K562 (cell line): ENCODE data around the gene MALRD1. TPM values are rescaled to one million over a fixed set of nuclear protein-coding genes. Genes with fewer than 3 reads are reported as not detected.

Experiments used
- ATAC-seq: fragments of 200-7000 bp; cut with Tn5 transposase; 3 replicates; pipeline ENCODE4 v1.9.1; 2020; ENCODE audit warnings: moderate library complexity
- BruUV-seq: library from RNA; stranded (reverse); fragments of 400-500 nt; replicated peaks from 2 replicates; lab custom pipeline; 2021; lab: Mats Ljungman, UMichigan
- CTCF ChIA-PET: fragments of 300-600 bp; formaldehyde crosslinking; extraction: SDS; loops from one replicate; lab custom pipeline; 2021; ENCODE audit warnings: low intra/inter-chr PET ratio; lab: Yijun Ruan, JAX
- POLR2A ChIA-PET: fragments of 300-600, 350-650 bp; sonication (Branson Sonifier 250); formaldehyde crosslinking; extraction: SDS; loops from one replicate; lab custom pipeline; 2021; ENCODE audit warnings: antibody characterized with exemption, inconsistent platforms; lab: Yijun Ruan, JAX
- DNase-seq, 4 experiments: peaks; one replicate each; pipeline versions ENCODE4 v3.0.0 to v3.0.0-alpha.2; 2011 to 2018; ENCODE audit warnings: low spot score in 3 of 4, mixed read lengths in 3 of 4; ENCODE audit errors: extremely low read depth in 1 of 4
- FAIRE-seq: peaks from 2 replicates; lab custom pipeline; 2011; peaks lifted over from hg19 to GRCh38; lab: Jason Lieb, UNC
- H2AFZ ChIP-seq: 2 replicates; pipeline ENCODE4 v1.6.0; 2011; ENCODE audit warnings: low read depth, low read length, control low read depth, inconsistent platforms
- H3K27ac ChIP-seq: fragments of 200-600 bp; 3 replicates; pipeline ENCODE4 v1.8.0; 2011; ENCODE audit warnings: low read depth, mild to moderate bottlenecking, control low read depth, inconsistent platforms, low read length, moderate library complexity, mixed read lengths; ENCODE audit errors: extremely low read depth
- H3K27me3 ChIP-seq, 2 experiments: fragments of 300-600 bp in 1 of 2; 2 replicates in 1 of 2; 3 replicates in 1 of 2; pipeline versions ENCODE4 v1.6.0 to v1.8.0; 2011; ENCODE audit warnings: inconsistent platforms in 2 of 2, low read length in 2 of 2, mild to moderate bottlenecking in 1 of 2, mixed read lengths in 1 of 2, moderate library complexity in 1 of 2; ENCODE audit not compliant: control insufficient read depth in 2 of 2, insufficient read depth in 2 of 2
- H3K36me3 ChIP-seq: fragments of 300-600 bp; 3 replicates; pipeline ENCODE4 v1.8.0; 2011; ENCODE audit warnings: mild to moderate bottlenecking, low read length, inconsistent platforms; ENCODE audit not compliant: control insufficient read depth, insufficient read depth
- H3K4me1 ChIP-seq, 2 experiments: fragments of 200-600 bp in 1 of 2; replicated peaks in 1 of 2; 2 replicates in 1 of 2; 3 replicates in 1 of 2; pipeline versions ENCODE4 v1.5.1 to v1.8.0; 2011; ENCODE audit warnings: inconsistent platforms in 2 of 2, low read length in 2 of 2, mild to moderate bottlenecking in 1 of 2, mixed read lengths in 1 of 2, moderate library complexity in 1 of 2; ENCODE audit not compliant: control insufficient read depth in 2 of 2, insufficient read depth in 2 of 2
- H3K4me2 ChIP-seq: 2 replicates; pipeline ENCODE4 v1.6.1; 2011; ENCODE audit warnings: low read length, control low read depth, inconsistent platforms, mixed read lengths; ENCODE audit not compliant: insufficient read depth
- H3K4me3 ChIP-seq: fragments of 200-600 bp; sonication (generic), shearing (Covaris generic); 2 replicates; pipeline ENCODE4 v1.5.1; 2016; ENCODE audit warnings: control low read depth, inconsistent platforms
- H3K79me2 ChIP-seq: fragments of 200-600 bp; 3 replicates; pipeline ENCODE4 v1.8.0; 2011; ENCODE audit warnings: low read length, inconsistent platforms; ENCODE audit not compliant: control insufficient read depth, insufficient read depth
- H3K9ac ChIP-seq, 2 experiments: 2 replicates each; pipeline versions ENCODE4 v1.6.0 to v1.6.1; 2011; ENCODE audit warnings: low read depth in 2 of 2, low read length in 2 of 2, control low read depth in 1 of 2, inconsistent platforms in 1 of 2, mild to moderate bottlenecking in 1 of 2, mixed read lengths in 1 of 2; ENCODE audit not compliant: insufficient read depth in 1 of 2
- H3K9me1 ChIP-seq: one replicate; pipeline ENCODE4 v1.6.0; 2011; ENCODE audit warnings: inconsistent platforms, mild to moderate bottlenecking, low read length, moderate library complexity; ENCODE audit not compliant: control insufficient read depth, insufficient read depth
- H3K9me3 ChIP-seq: replicated peaks from 2 replicates; pipeline ENCODE4 v1.5.1; 2011; ENCODE audit warnings: low read depth, low read length, inconsistent platforms; ENCODE audit not compliant: control insufficient read depth, insufficient read depth
- H4K20me1 ChIP-seq: replicated peaks from 2 replicates; pipeline ENCODE4 v1.6.1; 2011; ENCODE audit warnings: low read length, inconsistent platforms, mixed read lengths; ENCODE audit not compliant: control insufficient read depth, insufficient read depth
- ASH1L ChIP-seq: fragments of 450-650 bp; IDR thresholded peaks from 2 replicates; pipeline ENCODE4 v1.6.1; 2018; ENCODE audit warnings: borderline replicate concordance, mild to moderate bottlenecking, low read depth; ENCODE audit not compliant: partially characterized antibody
- ATF7 ChIP-seq: fragments of 450-650 bp; IDR thresholded peaks from 2 replicates; pipeline ENCODE4 v1.7.1; 2014; ENCODE audit warnings: mild to moderate bottlenecking, moderate library complexity
- CREBBP ChIP-seq: IDR thresholded peaks from one replicate; pipeline ENCODE4 v1.6.1; 2012; ENCODE audit warnings: low read depth, mild to moderate bottlenecking, control low read depth, inconsistent platforms, low read length
- E2F1 ChIP-seq: sonication (generic); formaldehyde crosslinking; IDR thresholded peaks from 2 replicates; pipeline ENCODE4 v1.8.1; 2023; ENCODE audit warnings: mild to moderate bottlenecking, missing genetic modification reagents, moderate library complexity
- ERF ChIP-seq: fragments of 450-650 bp; formaldehyde crosslinking; IDR thresholded peaks from 2 replicates; pipeline ENCODE4 v1.4.0; 2020; ENCODE audit warnings: mild to moderate bottlenecking, mixed read lengths
- HDAC3 ChIP-seq: fragments of 450-650 bp; IDR thresholded peaks from 2 replicates; pipeline ENCODE4 v1.6.1; 2018; ENCODE audit warnings: borderline replicate concordance, mild to moderate bottlenecking, moderate library complexity; ENCODE audit not compliant: partially characterized antibody
- HLTF ChIP-seq: fragments of 450-650 bp; IDR thresholded peaks from 2 replicates; pipeline ENCODE4 v1.6.1; 2016
- KAT2B ChIP-seq: IDR thresholded peaks from one replicate; pipeline ENCODE4 v1.6.1; 2012; ENCODE audit warnings: low read depth, mild to moderate bottlenecking, control low read depth, inconsistent platforms, low read length, moderate library complexity
- LARP7 ChIP-seq: fragments of 450-650 bp; IDR thresholded peaks from 2 replicates; pipeline ENCODE4 v1.6.1; 2016
- MAZ ChIP-seq, 2 experiments: fragments of 450-650 bp in 1 of 2; sonication (generic) in 1 of 2; formaldehyde crosslinking; IDR thresholded peaks in 1 of 2; conservative IDR thresholded peaks in 1 of 2; 2 replicates each; pipeline versions ENCODE4 v1.4.0 to v1.5.0; 2020; ENCODE audit warnings: mild to moderate bottlenecking in 1 of 2, missing genetic modification reagents in 1 of 2
- MEF2D ChIP-seq: conservative IDR thresholded peaks from 2 replicates; pipeline ENCODE4 v1.6.1; 2016; ENCODE audit warnings: low read depth, missing genetic modification characterization, missing compliant biosample characterization
- NCOA2 ChIP-seq, 2 experiments: fragments of 450-650 bp; IDR thresholded peaks; 2 replicates each; pipeline ENCODE4 v1.6.1; 2018; ENCODE audit warnings: mild to moderate bottlenecking in 2 of 2, moderate library complexity in 1 of 2; ENCODE audit not compliant: partially characterized antibody in 2 of 2
- PCBP2 ChIP-seq: fragments of 200-400 bp; formaldehyde crosslinking; IDR thresholded peaks from 2 replicates; pipeline ENCODE4 v1.6.1; 2018; ENCODE audit warnings: low read length, low read depth, mild to moderate bottlenecking, moderate library complexity; ENCODE audit not compliant: poor library complexity, severe bottlenecking
- SOX6 ChIP-seq: fragments of 450-650 bp; IDR thresholded peaks from 2 replicates; pipeline ENCODE4 v1.6.1; 2014; ENCODE audit warnings: mild to moderate bottlenecking
- TEAD2 ChIP-seq: fragments of 450-650 bp; IDR thresholded peaks from 2 replicates; pipeline ENCODE4 v1.6.1; 2016; ENCODE audit warnings: missing genetic modification characterization, control low read depth, missing compliant biosample characterization
- TRIM24 ChIP-seq, 2 experiments: fragments of 450-650 bp; IDR thresholded peaks; 2 replicates each; pipeline ENCODE4 v1.6.1; 2016
- ZNF175 ChIP-seq: fragments of 200-800 bp; sonication (Bioruptor generic); IDR thresholded peaks from 2 replicates; pipeline ENCODE4 v1.6.1; 2016; ENCODE audit warnings: low read depth, mild to moderate bottlenecking, missing genetic modification characterization, missing compliant biosample characterization
- ZNF408 ChIP-seq: fragments of 250-450 bp; sonication (Bioruptor Pico); IDR thresholded peaks from 2 replicates; pipeline ENCODE4 v1.4.0; 2020; ENCODE audit warnings: low read depth, mild to moderate bottlenecking, moderate library complexity
- WGBS: fragments of 100-300 bp; shearing (Covaris generic); methylation state at CpG from one replicate; pipeline ENCODE4 v1.1.6; 2016; ENCODE audit warnings: low coverage, mixed read lengths; ENCODE audit not compliant: insufficient coverage; ENCODE audit errors: missing lambda C conversion rate; 5-methylcytosine and 5-hydroxymethylcytosine counted together
- in situ Hi-C: fragments of 300-500 bp; cut with MboI; formaldehyde crosslinking; loops from 4 replicates; pipeline ENCODE4 v1.15.0; 2018; ENCODE audit warnings: inconsistent platforms, mixed read lengths
- intact Hi-C: fragments of 100-400 bp; cut with micrococcal nuclease; formaldehyde crosslinking; loops from 2 replicates; pipeline ENCODE4 v1.14.2; 2022
- polyA plus RNA-seq, 8 experiments: library from polyadenylated mRNA; depleted of rRNA in 4 of 8; stranded (reverse) in 5 of 8; unstranded in 3 of 8; fragments of >200 nt; fragmentation: Nextera tagmentation in 2 of 8; fragmentation: Illumina TruSeq in 1 of 8; extraction: Ambion mirVana in 2 of 8; extraction: Trizol in 1 of 8; gene quantifications; 2 replicates each; pipeline versions ENCODE4 v1.2.1 to v1.2.3, GENCODE V29; 2011 to 2014; ENCODE audit warnings: inconsistent platforms in 1 of 8, missing spikeins in 1 of 8
- total RNA-seq, 7 experiments: library from RNA; depleted of rRNA in 6 of 7; stranded (reverse); fragments of >200 nt in 6 of 7; fragmentation: Illumina TruSeq in 2 of 7; extraction: Trizol in 2 of 7; gene quantifications; 2 replicates each; pipeline versions ENCODE4 v1.2.1 to v1.2.3, GENCODE V29; 2011 to 2021; ENCODE audit warnings: low replicate concordance in 1 of 7
- TF ChIP-seq, protein P1 (sequence below): IDR thresholded peaks from 2 replicates; pipeline ENCODE4 v1.6.1; 2011; ENCODE audit not compliant: insufficient read length; ENCODE audit errors: extremely low read depth
- TF ChIP-seq, protein P2 (sequence below): fragments of 250-450 bp; sonication (Bioruptor Pico); IDR thresholded peaks from 2 replicates; pipeline ENCODE4 v1.8.0; 2022; ENCODE audit warnings: inconsistent platforms, mild to moderate bottlenecking, moderate library complexity, borderline replicate concordance

The MALRD1 gene
- total and polyA plus RNA-seq, 9 of the 15 experiments (the other 6 are each of a cell fraction or from before 2014, with no cell fraction given), result not detected

- Histone ChIP-seq H3K27ac (no peak overlapping the region), H4K20me1 (no peaks in the 10 kb centered on the region), H3K4me3 (no peak overlapping the region), H3K9me3 (no peaks in the 10 kb centered on the region), H3K36me3 (no peaks in the 10 kb centered on the region), H3K4me1 (no peaks in the 10 kb centered on the region), H2AFZ (no peak overlapping the region), H3K79me2 (no peaks in the 10 kb centered on the region), H3K9ac (no peak overlapping the region), H3K9me1 (no peaks in the 10 kb centered on the region), H3K4me2 (no peak overlapping the region), H3K27me3 (no peaks in the 10 kb centered on the region)
- intact Hi-C loops (no loop called here), in situ Hi-C loops (no loop called here)
- no TSS peak for BruUV-seq
- POLR2A ChIA-PET, result no interaction called here
- DNase-seq, result no peak
- TF ChIP-seq LARP7 (no peak), MAZ (CRISPR knock-in tag; conservative IDR thresholded peaks at IDR 0.05 in 1 of 2, IDR thresholded peaks at IDR 0.05 in 1 of 2) (no peak), HDAC3 (no peak), ASH1L (no peak), TRIM24 (IDR thresholded peaks at IDR 0.05) (no peak), ERF (CRISPR knock-in tag) (no peak), ZNF175 (CRISPR knock-in tag) (no peak), CREBBP (no peak), TEAD2 (tag) (no peak), ZNF408 (CRISPR knock-in tag) (no peak), NCOA2 (IDR thresholded peaks at IDR 0.05; ENCODE audit: partially characterized antibody in 2 of 2) (no peak), SOX6 (no peak), MEF2D (tag) (no peak), KAT2B (no peak), E2F1 (CRISPR knock-in tag) (no peak), ATF7 (no peak), HLTF (no peak), PCBP2 (no peak)
- TF ChIP-seq, protein P1, sequence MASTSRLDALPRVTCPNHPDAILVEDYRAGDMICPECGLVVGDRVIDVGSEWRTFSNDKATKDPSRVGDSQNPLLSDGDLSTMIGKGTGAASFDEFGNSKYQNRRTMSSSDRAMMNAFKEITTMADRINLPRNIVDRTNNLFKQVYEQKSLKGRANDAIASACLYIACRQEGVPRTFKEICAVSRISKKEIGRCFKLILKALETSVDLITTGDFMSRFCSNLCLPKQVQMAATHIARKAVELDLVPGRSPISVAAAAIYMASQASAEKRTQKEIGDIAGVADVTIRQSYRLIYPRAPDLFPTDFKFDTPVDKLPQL, result no peak
- TF ChIP-seq, protein P2, sequence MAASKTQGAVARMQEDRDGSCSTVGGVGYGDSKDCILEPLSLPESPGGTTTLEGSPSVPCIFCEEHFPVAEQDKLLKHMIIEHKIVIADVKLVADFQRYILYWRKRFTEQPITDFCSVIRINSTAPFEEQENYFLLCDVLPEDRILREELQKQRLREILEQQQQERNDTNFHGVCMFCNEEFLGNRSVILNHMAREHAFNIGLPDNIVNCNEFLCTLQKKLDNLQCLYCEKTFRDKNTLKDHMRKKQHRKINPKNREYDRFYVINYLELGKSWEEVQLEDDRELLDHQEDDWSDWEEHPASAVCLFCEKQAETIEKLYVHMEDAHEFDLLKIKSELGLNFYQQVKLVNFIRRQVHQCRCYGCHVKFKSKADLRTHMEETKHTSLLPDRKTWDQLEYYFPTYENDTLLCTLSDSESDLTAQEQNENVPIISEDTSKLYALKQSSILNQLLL (CRISPR knock-in tag), result no peak
- FAIRE-seq, result no peak
- 3% methylated on average over 5 of the region's 5 CpGs for WGBS
- no peak for ATAC-seq
- CTCF ChIA-PET, result no interaction called here
These were observed 155.8 kb downstream of the MALRD1 start for GRCh38 chr10:19204246-19204917.
